ENCODE results near the gene P3H3.
A peak's percentile ranks its signal among the peaks of the same experiment; 100 is the strongest.

- TF ChIP-seq, protein P1, sequence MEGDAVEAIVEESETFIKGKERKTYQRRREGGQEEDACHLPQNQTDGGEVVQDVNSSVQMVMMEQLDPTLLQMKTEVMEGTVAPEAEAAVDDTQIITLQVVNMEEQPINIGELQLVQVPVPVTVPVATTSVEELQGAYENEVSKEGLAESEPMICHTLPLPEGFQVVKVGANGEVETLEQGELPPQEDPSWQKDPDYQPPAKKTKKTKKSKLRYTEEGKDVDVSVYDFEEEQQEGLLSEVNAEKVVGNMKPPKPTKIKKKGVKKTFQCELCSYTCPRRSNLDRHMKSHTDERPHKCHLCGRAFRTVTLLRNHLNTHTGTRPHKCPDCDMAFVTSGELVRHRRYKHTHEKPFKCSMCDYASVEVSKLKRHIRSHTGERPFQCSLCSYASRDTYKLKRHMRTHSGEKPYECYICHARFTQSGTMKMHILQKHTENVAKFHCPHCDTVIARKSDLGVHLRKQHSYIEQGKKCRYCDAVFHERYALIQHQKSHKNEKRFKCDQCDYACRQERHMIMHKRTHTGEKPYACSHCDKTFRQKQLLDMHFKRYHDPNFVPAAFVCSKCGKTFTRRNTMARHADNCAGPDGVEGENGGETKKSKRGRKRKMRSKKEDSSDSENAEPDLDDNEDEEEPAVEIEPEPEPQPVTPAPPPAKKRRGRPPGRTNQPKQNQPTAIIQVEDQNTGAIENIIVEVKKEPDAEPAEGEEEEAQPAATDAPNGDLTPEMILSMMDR (IDR thresholded peaks at IDR 0.05) = peak in 2 of 6 experiments; percentile 13 to 22
- TF ChIP-seq POLR2AphosphoS5 (IDR thresholded peaks at IDR 0.05) = peak; percentile 98 to 100
- TF ChIP-seq POLR2A (IDR thresholded peaks at IDR 0.05) = peak; percentile 96 to 99 (median 97)
- peak in 1 of 4 donors; percentile 32 for TF ChIP-seq EP300 (IDR thresholded peaks at IDR 0.05)
Measured at GRCh38 chr12:6867413-6868210, 39.4 kb downstream of the P3H3 start, which contains the start of gene TPI1.
